Measurements from ENCODE around the gene SAMD4A.
A peak's percentile ranks its signal among the peaks of the same experiment; 100 is the strongest.

SAMD4A gene

DNA sequence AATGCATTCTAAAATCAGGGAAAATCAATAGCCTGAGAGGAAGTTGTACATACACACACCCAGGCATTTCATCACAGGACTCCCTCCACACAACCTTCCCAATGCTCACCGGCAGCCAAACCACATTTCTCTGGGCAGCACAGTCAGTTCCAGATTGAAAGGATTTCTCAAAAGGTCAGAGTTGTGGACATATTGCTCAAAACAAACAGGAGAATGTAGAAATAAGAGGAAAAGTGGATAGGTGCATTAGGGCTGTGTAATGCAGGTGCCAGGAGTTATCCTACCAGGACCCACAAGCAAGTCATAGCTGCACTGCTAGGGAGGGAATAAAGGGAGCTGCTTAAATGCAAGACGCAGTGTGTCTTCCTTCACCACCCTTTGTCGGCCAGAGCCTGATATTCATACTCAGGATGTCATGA lies 272.8 kb downstream of the SAMD4A start:
- DNase-seq, result peak; percentile 38

DNA sequence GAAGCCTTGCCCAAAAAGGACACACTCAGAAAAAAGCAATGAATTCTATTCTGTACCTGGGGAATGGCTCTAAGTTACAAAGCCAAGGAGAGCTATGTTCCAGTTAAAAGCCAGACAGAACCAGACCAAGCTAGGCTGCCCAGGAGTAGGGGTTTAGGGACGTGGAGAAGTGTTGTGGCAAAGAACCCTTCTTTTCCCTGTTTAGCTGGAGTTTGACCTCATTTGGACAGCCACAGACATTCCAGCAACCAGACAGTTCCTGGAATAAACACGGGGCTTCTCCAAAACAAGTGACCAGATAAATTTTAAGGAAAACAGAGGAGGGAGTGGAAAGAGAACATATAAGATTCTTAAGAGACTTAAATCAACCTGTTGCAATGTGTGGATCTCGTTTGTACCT lies 273.4 kb downstream of the SAMD4A start:
- no peak for DNase-seq

DNA sequence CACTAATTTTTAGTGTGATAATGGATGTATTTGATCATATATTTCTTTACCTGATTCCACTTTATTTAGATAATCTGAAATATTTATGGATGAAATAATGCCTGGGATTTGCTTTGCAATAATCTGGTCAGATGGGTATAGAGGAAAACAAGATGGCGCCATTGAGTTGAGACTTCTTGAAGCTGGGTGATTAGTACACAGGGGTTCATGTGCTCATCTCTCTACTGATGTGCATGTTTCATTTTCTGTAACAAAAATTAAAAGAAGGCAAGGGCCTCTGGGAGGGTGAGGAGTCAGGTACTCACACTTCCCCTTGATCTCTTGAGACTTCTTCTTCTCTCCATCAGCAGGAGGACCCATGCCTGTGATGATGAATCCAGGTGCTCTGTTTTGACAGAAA lies 273.9 kb downstream of the SAMD4A start:
- no peak for DNase-seq
